Type B pancreatic cell (in vitro differentiated cells): ENCODE data around the gene GRK1. TPM values are rescaled to one million over a fixed set of nuclear protein-coding genes. Genes with fewer than 3 reads are reported as not detected.

Source experiments
- DNase-seq: peaks from one replicate; pipeline ENCODE4 v3.0.0; 2021; ENCODE audit warnings: mixed read lengths; ENCODE audit not compliant: unreplicated experiment; ENCODE audit errors: extremely low spot score
- H3K27ac Mint-ChIP-seq: 2 replicates; pipeline ENCODE4 v1.8.0; 2021; ENCODE audit warnings: mild to moderate bottlenecking, mixed read lengths
- H3K27me3 Mint-ChIP-seq: 2 replicates; pipeline ENCODE4 v1.8.0; 2021; ENCODE audit warnings: mixed read lengths
- H3K36me3 Mint-ChIP-seq: 2 replicates; pipeline ENCODE4 v1.8.0; 2021; ENCODE audit warnings: mixed read lengths
- H3K4me1 Mint-ChIP-seq: one replicate; pipeline ENCODE4 v1.8.0; 2021; ENCODE audit warnings: mixed read lengths; ENCODE audit not compliant: unreplicated experiment
- H3K4me3 Mint-ChIP-seq: 2 replicates; pipeline ENCODE4 v1.8.0; 2021; ENCODE audit warnings: mild to moderate bottlenecking, mixed read lengths
- H3K9me3 Mint-ChIP-seq: 2 replicates; pipeline ENCODE4 v1.8.0; 2021; ENCODE audit warnings: mixed read lengths
- total RNA-seq: library from RNA; stranded (reverse); gene quantifications from 2 replicates; pipeline ENCODE4 v1.2.1, GENCODE V29; 2021; ENCODE audit warnings: low replicate concordance
- TF ChIP-seq, protein P1 (sequence below): fragments of 200-600 bp; sonication (generic); conservative IDR thresholded peaks from 2 replicates; pipeline ENCODE4 v1.5.0; 2021; ENCODE audit warnings: antibody characterized with exemption, mild to moderate bottlenecking

Gene GRK1
- total RNA-seq, 1 donor from 2014 or later, result 0.85 TPM

GRCh38 chr13:113630804-113631203, 36.2 kb upstream of the GRK1 start:
- no peaks in the 10 kb centered on the region for H3K27me3 Mint-ChIP-seq
- no peak overlapping the region for H3K4me3 Mint-ChIP-seq
- no peaks in the 10 kb centered on the region for H3K9me3 Mint-ChIP-seq
- DNase-seq, result no peak
- H3K27ac Mint-ChIP-seq, result no peak overlapping the region
- peaks cover 9% of the 10 kb centered on the region for H3K4me1 Mint-ChIP-seq
- H3K36me3 Mint-ChIP-seq, result peaks cover 26% of the 10 kb centered on the region
- TF ChIP-seq, protein P1, sequence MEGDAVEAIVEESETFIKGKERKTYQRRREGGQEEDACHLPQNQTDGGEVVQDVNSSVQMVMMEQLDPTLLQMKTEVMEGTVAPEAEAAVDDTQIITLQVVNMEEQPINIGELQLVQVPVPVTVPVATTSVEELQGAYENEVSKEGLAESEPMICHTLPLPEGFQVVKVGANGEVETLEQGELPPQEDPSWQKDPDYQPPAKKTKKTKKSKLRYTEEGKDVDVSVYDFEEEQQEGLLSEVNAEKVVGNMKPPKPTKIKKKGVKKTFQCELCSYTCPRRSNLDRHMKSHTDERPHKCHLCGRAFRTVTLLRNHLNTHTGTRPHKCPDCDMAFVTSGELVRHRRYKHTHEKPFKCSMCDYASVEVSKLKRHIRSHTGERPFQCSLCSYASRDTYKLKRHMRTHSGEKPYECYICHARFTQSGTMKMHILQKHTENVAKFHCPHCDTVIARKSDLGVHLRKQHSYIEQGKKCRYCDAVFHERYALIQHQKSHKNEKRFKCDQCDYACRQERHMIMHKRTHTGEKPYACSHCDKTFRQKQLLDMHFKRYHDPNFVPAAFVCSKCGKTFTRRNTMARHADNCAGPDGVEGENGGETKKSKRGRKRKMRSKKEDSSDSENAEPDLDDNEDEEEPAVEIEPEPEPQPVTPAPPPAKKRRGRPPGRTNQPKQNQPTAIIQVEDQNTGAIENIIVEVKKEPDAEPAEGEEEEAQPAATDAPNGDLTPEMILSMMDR, result no peak

GRCh38 chr13:113631341-113632095, 35.5 kb upstream of the GRK1 start:
- peaks cover 22% of the 10 kb centered on the region for H3K36me3 Mint-ChIP-seq

GRCh38 chr13:113632706-113633484, 34.1 kb upstream of the GRK1 start:
- no peak overlapping the region for H3K27ac Mint-ChIP-seq
- peaks cover 4% of the 10 kb centered on the region for H3K4me1 Mint-ChIP-seq
- no peaks in the 10 kb centered on the region for H3K9me3 Mint-ChIP-seq
- no peak for DNase-seq
- peaks cover 28% of the 10 kb centered on the region for H3K36me3 Mint-ChIP-seq
- no peak overlapping the region for H3K4me3 Mint-ChIP-seq
- no peaks in the 10 kb centered on the region for H3K27me3 Mint-ChIP-seq
- TF ChIP-seq, protein P1, result no peak

More at GRCh38 chr13:113631341-113632095, 35.5 kb upstream of the GRK1 start:
- H3K4me3 Mint-ChIP-seq, result no peak overlapping the region
- H3K4me1 Mint-ChIP-seq, result peaks cover 8% of the 10 kb centered on the region
- TF ChIP-seq, protein P1, result no peak
- no peak overlapping the region for H3K27ac Mint-ChIP-seq
- DNase-seq, result no peak
- no peaks in the 10 kb centered on the region for H3K27me3 Mint-ChIP-seq
- H3K9me3 Mint-ChIP-seq, result no peaks in the 10 kb centered on the region

- Mint-ChIP-seq H3K9me3 (no peaks in the 10 kb centered on the region), H3K27me3 (no peaks in the 10 kb centered on the region), H3K4me3 (no peak overlapping the region), H3K4me1 (peaks cover 4% of the 10 kb centered on the region), H3K27ac (no peak overlapping the region), H3K36me3 (peaks cover 31% of the 10 kb centered on the region)
- TF ChIP-seq, protein P1, result no peak
- DNase-seq, result no peak
These were observed 33.5 kb upstream of the GRK1 start for GRCh38 chr13:113633485-113633873.

DNA sequence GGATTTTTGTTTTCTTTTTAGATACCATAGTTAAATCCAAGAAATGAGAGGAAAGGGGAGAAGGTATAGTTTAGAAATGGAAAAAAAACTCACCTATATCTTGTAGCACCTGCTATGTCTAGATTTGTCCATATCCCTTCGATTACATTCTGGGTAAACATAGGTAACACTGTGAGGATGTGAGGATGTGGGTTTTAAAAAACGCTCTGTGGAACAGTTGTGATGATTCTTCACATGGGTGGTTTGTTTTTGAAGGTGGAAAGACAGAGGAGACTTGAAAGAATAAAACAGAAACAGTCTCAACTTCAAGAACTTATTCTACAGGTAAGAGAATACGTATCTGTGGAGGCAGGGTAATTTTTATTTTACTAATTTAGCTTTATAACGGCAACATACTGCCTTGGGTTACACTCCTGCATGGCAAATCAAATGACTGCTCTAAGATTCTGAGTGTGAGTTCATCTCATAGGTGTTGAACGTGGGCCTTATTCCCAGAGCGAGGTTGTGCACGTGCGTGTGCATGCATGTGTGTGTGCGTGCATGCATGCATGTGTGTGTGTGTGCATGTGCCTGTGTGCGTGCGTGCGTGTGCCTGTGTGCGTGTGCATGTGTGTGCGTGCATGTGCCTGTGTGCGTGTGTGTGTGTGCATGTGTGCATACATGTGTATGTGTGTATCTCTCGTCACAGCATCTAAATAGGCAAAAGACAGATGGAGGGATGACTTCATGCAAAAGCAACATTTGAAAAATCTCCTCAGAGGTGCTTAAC, 32.6 kb upstream of the GRK1 start:
- Mint-ChIP-seq H3K36me3 (peaks cover 35% of the 10 kb centered on the region), H3K4me3 (no peak overlapping the region), H3K9me3 (no peaks in the 10 kb centered on the region), H3K4me1 (peaks cover 1% of the 10 kb centered on the region), H3K27me3 (no peaks in the 10 kb centered on the region), H3K27ac (no peak overlapping the region)
- no peak for DNase-seq
- TF ChIP-seq, protein P1, result no peak
